Superior temporal gyrus (tissue), 1 donor: ENCODE results near the gene ITGA7.

ENCODE experiments used
- DNase-seq: peaks from one replicate; pipeline ENCODE4 v3.0.0-alpha.2; 2016; ENCODE audit errors: extremely low spot score

Gene ITGA7

GRCh38 chr12:55647027-55647426 lies 60.7 kb downstream of the ITGA7 start:
- DNase-seq, result no peak

- no peak for DNase-seq
These were observed 63.1 kb downstream of the ITGA7 start for GRCh38 chr12:55644591-55644990.

- no peak for DNase-seq
These were observed 65.0 kb downstream of the ITGA7 start for GRCh38 chr12:55642669-55643068.

- peak; percentile 18 for DNase-seq
These were observed 65.4 kb downstream of the ITGA7 start for GRCh38 chr12:55642267-55642666.

GRCh38 chr12:55641595-55641994 lies 66.1 kb downstream of the ITGA7 start:
- no peak for DNase-seq

GRCh38 chr12:55637467-55637866 lies 70.2 kb downstream of the ITGA7 start:
- DNase-seq, result no peak

- DNase-seq, result no peak
These were observed 70.9 kb downstream of the ITGA7 start, which contains the start of gene OR10P1 for GRCh38 chr12:55636853-55637252. Gene OR10P1 (plus strand): TSS chr12:55636892. CDS start chr12:55636892, 0 bp downstream.

GRCh38 chr12:55636116-55636655 lies 71.5 kb downstream of the ITGA7 start:
- DNase-seq, result no peak
